ENCODE results near the gene ATRAID. TPM values are rescaled to one million over a fixed set of nuclear protein-coding genes. Genes with fewer than 3 reads are reported as not detected.

ATRAID gene
- total and polyA plus RNA-seq, 10 of the 15 experiments (the other 5 are each of a cell fraction or from before 2014, with no cell fraction given): 65.6 to 180 (median 120) TPM

GRCh38 chr2:27227501-27227900, 15.7 kb downstream of the ATRAID start:
- ChIA-PET SMC1A (ENCODE audit: uncharacterized antibody, unreplicated experiment) (no interaction called here), RAD21 (ENCODE audit: unreplicated experiment) (no interaction called here), POLR2A (no interaction called here), CTCF (no interaction called here)
- DNase-seq (ENCODE audit: low read depth, low spot score): no peak
- TF ChIP-seq TBL1XR1 (IDR thresholded peaks at IDR 0.05; ENCODE audit: low read depth, low read length): no peak
- TF ChIP-seq FOXK2 (IDR thresholded peaks at IDR 0.05): no peak
- TF ChIP-seq NFYB (IDR thresholded peaks at IDR 0.05; ENCODE audit: insufficient read depth, low read depth, low read length): no peak
- TF ChIP-seq NR2F1 (conservative IDR thresholded peaks at IDR 0.05): no peak
- no peak for TF ChIP-seq MTA2 (IDR thresholded peaks at IDR 0.05; ENCODE audit: low read depth)
- no peak for TF ChIP-seq CHD2 (IDR thresholded peaks at IDR 0.05; ENCODE audit: borderline replicate concordance, low read depth, low read length)
- no peak for TF ChIP-seq SUPT20H (IDR thresholded peaks at IDR 0.05; ENCODE audit: borderline replicate concordance, control insufficient read depth, low read depth, low read length)
- TF ChIP-seq IRF3 (IDR thresholded peaks at IDR 0.05): no peak
- no peak for TF ChIP-seq ZNF622 (IDR thresholded peaks at IDR 0.05)
- TF ChIP-seq STAT1 (conservative IDR thresholded peaks at IDR 0.05): no peak
- TF ChIP-seq EED (IDR thresholded peaks at IDR 0.05; ENCODE audit: low read depth): no peak
- no peak for TF ChIP-seq RB1 (IDR thresholded peaks at IDR 0.05; ENCODE audit: borderline replicate concordance)
- TF ChIP-seq ZBTB11 (CRISPR knock-in tag; IDR thresholded peaks at IDR 0.05): no peak
- no peak for TF ChIP-seq PBX3 (IDR thresholded peaks at IDR 0.05; ENCODE audit: insufficient replicate concordance, low read depth, low read length)
- H3K9ac ChIP-seq (ENCODE audit: control insufficient read depth, insufficient read depth, low read length): no peak overlapping the region
- no peaks in the 10 kb centered on the region for H3K9me3 ChIP-seq (replicated peaks; ENCODE audit: control insufficient read depth, insufficient read depth, low read length)
- no peaks in the 10 kb centered on the region for H4K20me1 ChIP-seq (ENCODE audit: control insufficient read depth, insufficient read depth)
- H3K27me3 ChIP-seq (replicated peaks in 1 of 2; ENCODE audit: control insufficient read depth in 2 of 2, insufficient read depth in 2 of 2, low read length in 1 of 2): no peaks in the 10 kb centered on the region
- H3K4me2 ChIP-seq (ENCODE audit: control insufficient read depth, insufficient read depth): no peak overlapping the region
- intact Hi-C loops (cut with micrococcal nuclease; ENCODE audit: unreplicated experiment) (no loop called here), in situ Hi-C loops (cut with MboI) (no loop called here)
- no peak for FAIRE-seq
- H3K4me1 ChIP-seq (ENCODE audit: control insufficient read depth, insufficient read depth, low read length): no peaks in the 10 kb centered on the region
- peaks cover 34 to 45% of the 10 kb centered on the region in 2 experiments; a peak in 3 of 4 replicates for H3K36me3 ChIP-seq (ENCODE audit: control insufficient read depth in 2 of 2, insufficient read depth in 2 of 2, low read length in 1 of 2)
- no peak overlapping the region for H2AFZ ChIP-seq (ENCODE audit: control insufficient read depth, low read depth, low read length)
- 93% methylated on average over 2 of the region's 2 CpGs for WGBS (ENCODE audit: insufficient coverage, insufficient replicate concordance, low lambda C conversion rate, missing lambda C conversion rate)
- no peak for ATAC-seq
- H3K27ac ChIP-seq (ENCODE audit: control insufficient read depth, insufficient read depth): no peak overlapping the region
- no peak overlapping the region for H3K4me3 ChIP-seq
- BruUV-seq (replicated peaks): no TSS peak
- no peaks in the 10 kb centered on the region for H3K79me2 ChIP-seq (ENCODE audit: control insufficient read depth, insufficient read depth, low read length)

Measured in GM12878 (cell line).